Measurements from ENCODE around the gene ZNF511.
"Not testable (repeated sequence)": the region's sequence is repeated elsewhere in the genome, so short reads cannot be mapped to it uniquely, and the experiment has no call there.

ZNF511 gene

DNA sequence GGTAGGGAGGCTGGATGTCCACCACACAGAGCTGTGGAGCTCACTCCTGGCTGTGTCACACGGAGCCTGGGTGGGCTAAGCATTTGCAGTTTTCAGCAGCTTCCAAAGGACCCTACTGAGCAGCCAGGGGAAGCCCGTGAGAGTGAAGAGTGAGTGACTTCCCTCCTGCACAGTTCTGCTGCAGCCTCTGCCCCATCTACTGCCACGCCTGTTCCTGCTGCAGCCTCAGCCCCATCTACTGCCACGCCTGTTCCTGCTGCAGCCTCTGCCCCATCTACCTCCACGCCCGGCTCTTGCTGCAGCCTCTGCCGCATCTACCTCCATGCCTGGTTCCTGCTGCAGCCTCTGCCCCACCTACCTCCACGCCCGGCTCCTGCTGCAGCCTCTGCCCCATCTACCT lies 44.3 kb upstream of the ZNF511 start:
- no peak for DNase-seq (ENCODE audit: low read depth)

DNA sequence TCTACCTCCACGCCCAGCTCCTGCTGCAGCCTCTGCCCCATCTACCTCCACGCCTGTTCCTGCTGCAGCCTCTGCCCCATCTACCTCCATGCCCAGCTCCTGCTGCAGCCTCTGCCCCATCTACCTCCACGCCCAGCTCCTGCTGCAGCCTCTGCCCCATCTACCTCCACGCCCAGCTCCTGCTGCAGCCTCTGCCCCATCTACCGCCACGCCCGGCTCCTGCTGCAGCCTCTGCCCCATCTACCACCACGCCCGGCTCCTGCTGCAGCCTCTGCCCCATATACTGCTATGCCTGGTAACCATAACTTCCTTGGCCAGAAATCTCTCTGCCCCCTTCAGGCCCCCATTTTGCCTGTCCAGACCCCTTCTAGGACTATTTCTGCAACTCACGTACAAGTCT lies 43.7 kb upstream of the ZNF511 start:
- not testable (repeated sequence) for DNase-seq (ENCODE audit: low read depth)

More for the DNA sequence above, 44.3 kb upstream of the ZNF511 start:
- TF ChIP-seq, protein P1, sequence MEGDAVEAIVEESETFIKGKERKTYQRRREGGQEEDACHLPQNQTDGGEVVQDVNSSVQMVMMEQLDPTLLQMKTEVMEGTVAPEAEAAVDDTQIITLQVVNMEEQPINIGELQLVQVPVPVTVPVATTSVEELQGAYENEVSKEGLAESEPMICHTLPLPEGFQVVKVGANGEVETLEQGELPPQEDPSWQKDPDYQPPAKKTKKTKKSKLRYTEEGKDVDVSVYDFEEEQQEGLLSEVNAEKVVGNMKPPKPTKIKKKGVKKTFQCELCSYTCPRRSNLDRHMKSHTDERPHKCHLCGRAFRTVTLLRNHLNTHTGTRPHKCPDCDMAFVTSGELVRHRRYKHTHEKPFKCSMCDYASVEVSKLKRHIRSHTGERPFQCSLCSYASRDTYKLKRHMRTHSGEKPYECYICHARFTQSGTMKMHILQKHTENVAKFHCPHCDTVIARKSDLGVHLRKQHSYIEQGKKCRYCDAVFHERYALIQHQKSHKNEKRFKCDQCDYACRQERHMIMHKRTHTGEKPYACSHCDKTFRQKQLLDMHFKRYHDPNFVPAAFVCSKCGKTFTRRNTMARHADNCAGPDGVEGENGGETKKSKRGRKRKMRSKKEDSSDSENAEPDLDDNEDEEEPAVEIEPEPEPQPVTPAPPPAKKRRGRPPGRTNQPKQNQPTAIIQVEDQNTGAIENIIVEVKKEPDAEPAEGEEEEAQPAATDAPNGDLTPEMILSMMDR (IDR thresholded peaks at IDR 0.05; ENCODE audit: low read depth, low read length, missing control alignments), result no peak
- no peak overlapping the region for H3K4me3 ChIP-seq (ENCODE audit: low read depth, low read length)

DNA sequence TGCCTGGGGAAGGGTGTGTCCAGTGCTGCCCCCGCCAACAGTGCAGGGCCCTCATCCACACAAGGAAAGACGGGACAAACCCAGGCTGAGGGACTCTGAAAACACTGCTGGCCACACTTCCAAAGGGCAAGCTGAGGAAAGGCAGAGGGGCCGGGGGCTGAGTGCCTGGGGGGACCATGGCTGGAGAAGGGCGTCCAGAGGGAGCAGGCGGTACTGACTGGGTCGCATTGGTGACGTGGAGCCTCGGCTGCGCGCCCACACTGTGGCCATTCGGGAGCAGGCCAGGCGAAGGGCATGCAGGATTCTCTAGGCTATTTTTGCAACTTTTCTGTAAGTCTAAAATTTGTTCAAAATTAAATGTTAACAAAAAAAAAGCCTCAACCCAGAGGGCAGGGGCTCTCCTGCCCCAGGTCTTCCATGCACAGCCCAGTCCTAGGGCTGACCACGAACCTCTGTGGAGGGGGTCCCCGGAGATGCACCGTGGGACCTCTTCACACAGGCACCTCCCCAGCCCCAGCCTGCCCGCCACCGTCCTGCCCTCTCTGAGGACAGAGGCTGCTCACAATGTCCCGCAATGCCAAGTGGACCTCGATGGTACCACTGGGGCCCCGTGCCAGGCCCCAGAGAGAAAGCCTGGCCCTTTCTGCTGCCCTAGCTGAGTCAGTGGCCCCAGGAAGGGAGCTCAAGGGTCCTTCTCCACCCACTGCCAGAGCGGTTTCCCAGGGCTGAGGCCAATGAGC lies 42.5 kb upstream of the ZNF511 start:
- H3K4me3 ChIP-seq (ENCODE audit: low read depth, low read length), result no peak overlapping the region
- DNase-seq (ENCODE audit: low read depth), result no peak
- TF ChIP-seq, protein P1 (IDR thresholded peaks at IDR 0.05; ENCODE audit: low read depth, low read length, missing control alignments), result no peak

More for the DNA sequence above, 43.7 kb upstream of the ZNF511 start:
- H3K4me3 ChIP-seq (ENCODE audit: low read depth, low read length), result not testable (repeated sequence)

DNA sequence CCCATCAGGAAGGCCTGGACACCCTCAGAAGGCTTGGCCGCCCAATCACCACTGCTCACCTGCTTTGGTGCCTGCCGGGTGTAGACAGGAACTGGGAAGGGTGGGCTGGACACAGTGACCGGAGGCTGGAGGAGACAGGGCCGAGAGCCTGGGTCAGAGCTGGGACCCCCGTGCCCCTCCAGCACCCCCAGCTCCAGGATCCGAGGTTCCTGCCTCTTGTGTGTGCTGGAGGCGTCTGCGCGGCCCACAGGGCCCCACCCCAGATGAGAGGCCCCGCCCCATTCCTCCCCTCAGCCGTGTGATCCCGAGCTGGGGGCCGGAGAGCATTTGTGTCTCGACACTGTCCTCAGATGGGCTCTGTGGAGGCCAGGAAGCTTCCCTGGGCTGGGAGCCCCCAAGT lies 41.4 kb upstream of the ZNF511 start:
- TF ChIP-seq, protein P1 (IDR thresholded peaks at IDR 0.05; ENCODE audit: low read depth, low read length, missing control alignments), result no peak
- no peak for DNase-seq (ENCODE audit: low read depth)
- H3K4me3 ChIP-seq (ENCODE audit: low read depth, low read length), result no peak overlapping the region

DNA sequence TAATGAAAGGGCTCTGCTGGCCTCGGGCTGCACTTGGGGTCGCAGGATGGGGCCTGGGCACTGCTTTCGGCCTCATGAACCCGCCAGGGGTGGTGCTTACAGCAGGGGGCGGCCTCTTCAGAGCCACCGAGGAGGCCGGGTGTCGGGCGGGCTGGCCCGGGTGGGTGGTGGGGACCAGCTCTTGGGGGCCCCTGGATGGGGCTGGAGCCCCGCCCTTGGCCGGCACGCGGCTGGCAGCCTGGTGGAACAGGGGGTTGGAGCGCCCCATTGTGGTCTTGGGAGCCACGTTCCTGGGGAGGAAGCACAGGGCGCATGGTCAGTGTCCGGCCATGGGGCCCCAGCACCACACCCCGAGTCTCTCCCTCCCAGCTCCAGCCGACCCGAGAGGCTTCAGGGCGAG lies 40.9 kb upstream of the ZNF511 start:
- TF ChIP-seq, protein P1 (IDR thresholded peaks at IDR 0.05; ENCODE audit: low read depth, low read length, missing control alignments), result no peak
- no peak for DNase-seq (ENCODE audit: low read depth)
- H3K4me3 ChIP-seq (ENCODE audit: low read depth, low read length), result no peak overlapping the region

DNA sequence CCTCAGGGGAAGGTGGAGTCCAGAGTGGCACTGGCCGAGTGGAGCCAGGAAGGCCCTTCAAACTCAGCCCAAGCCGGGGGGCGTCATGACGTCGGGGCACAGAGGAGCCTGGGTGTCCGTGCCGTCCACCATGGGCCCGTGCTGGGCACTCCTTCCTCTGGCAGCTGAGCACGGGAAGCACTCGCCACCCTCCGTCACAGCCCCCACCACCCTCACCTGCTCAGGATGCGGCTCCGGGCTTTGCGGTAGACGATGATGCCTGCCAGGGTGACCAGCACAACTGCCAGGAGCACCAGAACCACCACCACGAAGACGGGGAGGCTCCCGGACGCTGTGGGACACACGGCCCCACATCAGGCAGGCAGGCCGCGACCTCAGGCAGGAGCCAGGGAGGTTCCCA lies 40.2 kb upstream of the ZNF511 start:
- H3K4me3 ChIP-seq (ENCODE audit: low read depth, low read length), result no peak overlapping the region
- no peak for DNase-seq (ENCODE audit: low read depth)
- TF ChIP-seq, protein P1 (IDR thresholded peaks at IDR 0.05; ENCODE audit: low read depth, low read length, missing control alignments), result no peak

DNA sequence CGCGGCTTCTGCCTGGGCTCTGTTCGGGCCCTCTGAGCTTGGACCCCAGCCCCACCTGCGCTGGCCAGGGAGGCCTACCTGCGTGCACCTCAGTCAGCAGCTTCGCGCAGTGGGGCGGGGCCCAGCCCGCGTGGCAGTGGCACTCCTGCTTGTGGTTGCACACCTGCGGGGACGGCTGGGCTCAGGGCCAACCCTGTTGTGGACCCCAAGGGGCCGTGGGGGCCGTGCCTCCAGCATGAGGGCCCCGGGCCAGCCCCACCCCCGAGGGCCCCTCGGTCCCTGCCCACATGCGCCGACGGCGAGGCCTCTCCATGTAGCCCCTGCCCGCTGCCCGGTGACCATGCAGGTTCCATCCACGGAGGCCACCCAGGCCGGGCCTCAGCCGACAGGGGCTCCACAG lies 39.3 kb upstream of the ZNF511 start:
- DNase-seq (ENCODE audit: low read depth), result no peak
- TF ChIP-seq, protein P1 (IDR thresholded peaks at IDR 0.05; ENCODE audit: low read depth, low read length, missing control alignments), result no peak
- no peak overlapping the region for H3K4me3 ChIP-seq (ENCODE audit: low read depth, low read length)
